ENCODE measurements around the gene BAHD1.

BAHD1 gene

GRCh38 chr15:40459391-40460015 is 18.8 kb downstream of the BAHD1 start:
- Histone ChIP-seq H3K4me3 (ENCODE audit: low read length) (no peak overlapping the region), H3K27me3 (ENCODE audit: insufficient read depth, low read length) (no peaks in the 10 kb centered on the region), H3K36me3 (ENCODE audit: insufficient read depth, low read length) (peaks cover 55% of the 10 kb centered on the region), H3K9me3 (ENCODE audit: low read length) (no peaks in the 10 kb centered on the region), H2AFZ (ENCODE audit: low read depth, low read length) (no peak overlapping the region), H3K4me1 (ENCODE audit: insufficient read depth, low read length) (no peaks in the 10 kb centered on the region)

- Histone ChIP-seq H3K36me3 (ENCODE audit: insufficient read depth, low read length) (peaks cover 64% of the 10 kb centered on the region), H3K9me3 (ENCODE audit: low read length) (no peaks in the 10 kb centered on the region)
Observed at GRCh38 chr15:40460404-40460803, 19.7 kb downstream of the BAHD1 start.

GRCh38 chr15:40461958-40462357 is 21.2 kb downstream of the BAHD1 start:
- H3K4me3 ChIP-seq (ENCODE audit: low read length): no peak overlapping the region
- H3K27me3 ChIP-seq (ENCODE audit: insufficient read depth, low read length): no peaks in the 10 kb centered on the region
- H3K4me1 ChIP-seq (ENCODE audit: insufficient read depth, low read length): no peaks in the 10 kb centered on the region
- no peak overlapping the region for H2AFZ ChIP-seq (ENCODE audit: low read depth, low read length)
- no peaks in the 10 kb centered on the region for H3K9me3 ChIP-seq (ENCODE audit: low read length)
- peaks cover 78% of the 10 kb centered on the region for H3K36me3 ChIP-seq (ENCODE audit: insufficient read depth, low read length)

More at GRCh38 chr15:40460404-40460803, 19.7 kb downstream of the BAHD1 start:
- Histone ChIP-seq H3K4me3 (ENCODE audit: low read length) (no peak overlapping the region), H3K27me3 (ENCODE audit: insufficient read depth, low read length) (no peaks in the 10 kb centered on the region), H3K4me1 (ENCODE audit: insufficient read depth, low read length) (no peaks in the 10 kb centered on the region), H2AFZ (ENCODE audit: low read depth, low read length) (no peak overlapping the region)

- H3K4me3 ChIP-seq (ENCODE audit: low read length): no peak overlapping the region
- H3K27me3 ChIP-seq (ENCODE audit: insufficient read depth, low read length): no peaks in the 10 kb centered on the region
- no peaks in the 10 kb centered on the region for H3K9me3 ChIP-seq (ENCODE audit: low read length)
- H3K36me3 ChIP-seq (ENCODE audit: insufficient read depth, low read length): peaks cover 82% of the 10 kb centered on the region
- H2AFZ ChIP-seq (ENCODE audit: low read depth, low read length): no peak overlapping the region
- no peaks in the 10 kb centered on the region for H3K4me1 ChIP-seq (ENCODE audit: insufficient read depth, low read length)
Observed at GRCh38 chr15:40463279-40463678, 22.5 kb downstream of the BAHD1 start.

- Histone ChIP-seq H2AFZ (ENCODE audit: low read depth, low read length) (no peak overlapping the region), H3K27me3 (ENCODE audit: insufficient read depth, low read length) (no peaks in the 10 kb centered on the region), H3K36me3 (ENCODE audit: insufficient read depth, low read length) (peaks cover 81% of the 10 kb centered on the region), H3K4me1 (ENCODE audit: insufficient read depth, low read length) (no peaks in the 10 kb centered on the region), H3K4me3 (ENCODE audit: low read length) (no peak overlapping the region), H3K9me3 (ENCODE audit: low read length) (no peaks in the 10 kb centered on the region)
Observed at GRCh38 chr15:40463886-40464545, 23.3 kb downstream of the BAHD1 start.

GRCh38 chr15:40464595-40465185 is 23.9 kb downstream of the BAHD1 start:
- H2AFZ ChIP-seq (ENCODE audit: low read depth, low read length): no peak overlapping the region
- no peaks in the 10 kb centered on the region for H3K9me3 ChIP-seq (ENCODE audit: low read length)
- no peak overlapping the region for H3K4me3 ChIP-seq (ENCODE audit: low read length)
- no peaks in the 10 kb centered on the region for H3K4me1 ChIP-seq (ENCODE audit: insufficient read depth, low read length)
- peaks cover 76% of the 10 kb centered on the region for H3K36me3 ChIP-seq (ENCODE audit: insufficient read depth, low read length)
- no peaks in the 10 kb centered on the region for H3K27me3 ChIP-seq (ENCODE audit: insufficient read depth, low read length)

GRCh38 chr15:40465939-40466338 is 25.2 kb downstream of the BAHD1 start:
- no peaks in the 10 kb centered on the region for H3K9me3 ChIP-seq (ENCODE audit: low read length)
- no peaks in the 10 kb centered on the region for H3K27me3 ChIP-seq (ENCODE audit: insufficient read depth, low read length)
- peaks cover 66% of the 10 kb centered on the region for H3K36me3 ChIP-seq (ENCODE audit: insufficient read depth, low read length)
- no peak overlapping the region for H2AFZ ChIP-seq (ENCODE audit: low read depth, low read length)
- no peak overlapping the region for H3K4me3 ChIP-seq (ENCODE audit: low read length)
- H3K4me1 ChIP-seq (ENCODE audit: insufficient read depth, low read length): no peaks in the 10 kb centered on the region

- Histone ChIP-seq H3K4me3 (ENCODE audit: low read length) (no peak overlapping the region), H3K4me1 (ENCODE audit: insufficient read depth, low read length) (no peaks in the 10 kb centered on the region), H3K36me3 (ENCODE audit: insufficient read depth, low read length) (peaks cover 61% of the 10 kb centered on the region), H3K9me3 (ENCODE audit: low read length) (no peaks in the 10 kb centered on the region), H2AFZ (ENCODE audit: low read depth, low read length) (no peak overlapping the region), H3K27me3 (ENCODE audit: insufficient read depth, low read length) (no peaks in the 10 kb centered on the region)
Observed at GRCh38 chr15:40466426-40467260, 25.9 kb downstream of the BAHD1 start.

- no peaks in the 10 kb centered on the region for H3K27me3 ChIP-seq (ENCODE audit: insufficient read depth, low read length)
- no peak overlapping the region for H2AFZ ChIP-seq (ENCODE audit: low read depth, low read length)
- peaks cover 3% of the 10 kb centered on the region for H3K9me3 ChIP-seq (ENCODE audit: low read length)
- no peak overlapping the region for H3K4me3 ChIP-seq (ENCODE audit: low read length)
- no peaks in the 10 kb centered on the region for H3K4me1 ChIP-seq (ENCODE audit: insufficient read depth, low read length)
- H3K36me3 ChIP-seq (ENCODE audit: insufficient read depth, low read length): peaks cover 56% of the 10 kb centered on the region
Observed at GRCh38 chr15:40467261-40467615, 26.5 kb downstream of the BAHD1 start.

- Histone ChIP-seq H3K27me3 (ENCODE audit: insufficient read depth, low read length) (no peaks in the 10 kb centered on the region), H3K4me3 (ENCODE audit: low read length) (no peak overlapping the region), H3K4me1 (ENCODE audit: insufficient read depth, low read length) (no peaks in the 10 kb centered on the region), H3K9me3 (ENCODE audit: low read length) (peaks cover 3% of the 10 kb centered on the region), H2AFZ (ENCODE audit: low read depth, low read length) (no peak overlapping the region), H3K36me3 (ENCODE audit: insufficient read depth, low read length) (peaks cover 43% of the 10 kb centered on the region)
Observed at GRCh38 chr15:40468898-40469331, 28.2 kb downstream of the BAHD1 start.

GRCh38 chr15:40469776-40470390 is 29.1 kb downstream of the BAHD1 start:
- H3K4me3 ChIP-seq (ENCODE audit: low read length): no peak overlapping the region
- peaks cover 3% of the 10 kb centered on the region for H3K9me3 ChIP-seq (ENCODE audit: low read length)
- peaks cover 34% of the 10 kb centered on the region for H3K36me3 ChIP-seq (ENCODE audit: insufficient read depth, low read length)
- no peaks in the 10 kb centered on the region for H3K27me3 ChIP-seq (ENCODE audit: insufficient read depth, low read length)
- H2AFZ ChIP-seq (ENCODE audit: low read depth, low read length): no peak overlapping the region
- no peaks in the 10 kb centered on the region for H3K4me1 ChIP-seq (ENCODE audit: insufficient read depth, low read length)

GRCh38 chr15:40470423-40471104 is 29.8 kb downstream of the BAHD1 start, which contains the start of gene CHST14:
Gene CHST14 (plus strand): TSS chr15:40470984. CDS start chr15:40471214, 230 bp downstream.
- H2AFZ ChIP-seq (ENCODE audit: low read depth, low read length): no peak within 1 kb of the TSS
- peaks cover 27% of the 10 kb centered on the region for H3K36me3 ChIP-seq (ENCODE audit: insufficient read depth, low read length)
- H3K4me3 ChIP-seq (ENCODE audit: low read length): no peak within 1 kb of the TSS
- H3K4me1 ChIP-seq (ENCODE audit: insufficient read depth, low read length): no peaks in the 10 kb centered on the region
- no peaks in the 10 kb centered on the region for H3K27me3 ChIP-seq (ENCODE audit: insufficient read depth, low read length)
- peaks cover 3% of the 10 kb centered on the region for H3K9me3 ChIP-seq (ENCODE audit: low read length)
